Liver (tissue), 9 donors: ENCODE data around the gene CLCNKB. TPM values are rescaled to one million over a fixed set of nuclear protein-coding genes. Genes with fewer than 3 reads are reported as not detected.

Experiments used
- DNase-seq: peaks from one replicate; pipeline ENCODE4 v3.0.0-alpha.2; 2017; ENCODE audit warnings: low spot score
- H3K27ac ChIP-seq, 2 donors: one replicate each; pipeline ENCODE4 v1.7.0; 2013; ENCODE audit warnings: inconsistent platforms in 2 of 2, low read length in 2 of 2, control low read depth in 1 of 2, low read depth in 1 of 2, mild to moderate bottlenecking in 1 of 2
- H3K27me3 ChIP-seq, 4 donors: one replicate each; pipeline versions ENCODE4 v1.6.1 to v1.7.0; 2013; ENCODE audit warnings: low read length in 3 of 4, inconsistent platforms in 1 of 4, mild to moderate bottlenecking in 1 of 4, moderate library complexity in 1 of 4; ENCODE audit not compliant: control insufficient read depth in 4 of 4, insufficient read depth in 4 of 4
- H3K36me3 ChIP-seq, 4 donors: one replicate each; pipeline versions ENCODE4 v1.6.1 to v1.7.0; 2013; ENCODE audit warnings: low read length in 3 of 4, mild to moderate bottlenecking in 3 of 4, low read depth in 1 of 4, moderate library complexity in 1 of 4; ENCODE audit not compliant: control insufficient read depth in 4 of 4, insufficient read depth in 3 of 4
- H3K4me1 ChIP-seq, 4 donors: one replicate each; pipeline versions ENCODE4 v1.6.1 to v1.7.0; 2013; ENCODE audit warnings: low read length in 3 of 4, mild to moderate bottlenecking in 3 of 4, moderate library complexity in 1 of 4; ENCODE audit not compliant: control insufficient read depth in 4 of 4, insufficient read depth in 4 of 4
- H3K4me3 ChIP-seq, 3 donors: one replicate each; pipeline versions ENCODE4 v1.6.1 to v1.7.0; 2013; ENCODE audit warnings: low read length in 3 of 3, control low read depth in 1 of 3, low read depth in 1 of 3, mild to moderate bottlenecking in 1 of 3
- H3K9ac ChIP-seq, 2 donors: one replicate each; pipeline ENCODE4 v1.7.0; 2013; ENCODE audit warnings: low read length in 2 of 2, mild to moderate bottlenecking in 2 of 2, moderate library complexity in 2 of 2, control low read depth in 1 of 2, low read depth in 1 of 2
- H3K9me3 ChIP-seq, 4 donors: one replicate each; pipeline versions ENCODE4 v1.6.1 to v1.7.0; 2013; ENCODE audit warnings: low read length in 3 of 4; ENCODE audit not compliant: control insufficient read depth in 4 of 4
- ATF3 ChIP-seq: IDR thresholded peaks from 2 replicates; pipeline ENCODE4 v1.6.1; 2016; ENCODE audit warnings: antibody characterized with exemption
- CTCF ChIP-seq: fragments of 150-350 bp; IDR thresholded peaks from 2 replicates; pipeline ENCODE4 v1.5.1; 2017; ENCODE audit warnings: improper control_type of control experiment, low read depth, low read length; ENCODE audit not compliant: missing input control
- FOXA1 ChIP-seq: IDR thresholded peaks from 2 replicates; pipeline ENCODE4 v1.6.1; 2016; ENCODE audit warnings: antibody characterized with exemption
- FOXA2 ChIP-seq: IDR thresholded peaks from 2 replicates; pipeline ENCODE4 v1.6.1; 2016; ENCODE audit warnings: antibody characterized with exemption
- GABPA ChIP-seq, 2 donors: IDR thresholded peaks in 1 of 2; conservative IDR thresholded peaks in 1 of 2; 2 replicates each; pipeline ENCODE4 v1.6.1; 2016; ENCODE audit warnings: antibody characterized with exemption in 2 of 2, mild to moderate bottlenecking in 1 of 2, moderate library complexity in 1 of 2
- HNF4A ChIP-seq, 2 donors: conservative IDR thresholded peaks; 2 replicates each; pipeline ENCODE4 v1.6.1; 2016; ENCODE audit warnings: antibody characterized with exemption in 2 of 2, mild to moderate bottlenecking in 2 of 2
- HNF4G ChIP-seq: IDR thresholded peaks from 2 replicates; pipeline ENCODE4 v1.6.1; 2016; ENCODE audit warnings: antibody characterized with exemption
- JUND ChIP-seq, 2 donors: IDR thresholded peaks; 2 replicates each; pipeline ENCODE4 v1.6.1; 2016; ENCODE audit warnings: antibody characterized with exemption in 2 of 2
- MAX ChIP-seq: IDR thresholded peaks from 2 replicates; pipeline ENCODE4 v1.6.1; 2016; ENCODE audit warnings: antibody characterized with exemption
- NR2F2 ChIP-seq: IDR thresholded peaks from 2 replicates; pipeline ENCODE4 v1.6.1; 2016; ENCODE audit warnings: antibody characterized with exemption
- RAD21 ChIP-seq, 2 donors: IDR thresholded peaks; 2 replicates each; pipeline ENCODE4 v1.6.1; 2016; ENCODE audit warnings: antibody characterized with exemption in 2 of 2, mild to moderate bottlenecking in 2 of 2
- REST ChIP-seq: IDR thresholded peaks from 2 replicates; pipeline ENCODE4 v1.6.1; 2016; ENCODE audit warnings: antibody characterized with exemption, mild to moderate bottlenecking
- RXRA ChIP-seq, 2 donors: IDR thresholded peaks; 2 replicates each; pipeline ENCODE4 v1.6.1; 2017 to 2018; ENCODE audit warnings: antibody characterized with exemption in 2 of 2, mild to moderate bottlenecking in 1 of 2
- YY1 ChIP-seq: IDR thresholded peaks from 2 replicates; pipeline ENCODE4 v1.6.1; 2016; ENCODE audit warnings: antibody characterized with exemption, mild to moderate bottlenecking
- ZBTB33 ChIP-seq: IDR thresholded peaks from 2 replicates; pipeline ENCODE4 v1.6.1; 2016; ENCODE audit warnings: antibody characterized with exemption
- WGBS: extraction: QIAGEN DNeasy Blood & Tissue Kit; methylation state at CpG from one replicate; pipeline ENCODE4 v1.1.7; 2013; 5-methylcytosine and 5-hydroxymethylcytosine counted together
- polyA plus RNA-seq, 2 donors: library from polyadenylated mRNA; stranded (reverse) in 1 of 2; unstranded in 1 of 2; fragments of 200-250 nt in 1 of 2; fragments of >200 nt in 1 of 2; fragmentation: Nextera tagmentation in 1 of 2; extraction: Ambion mirVana in 1 of 2; gene quantifications; one replicate each; pipeline versions ENCODE4 v1.2.1 to v1.2.3, GENCODE V29; 2013 to 2015
- total RNA-seq, 2 donors: library from RNA; depleted of rRNA; stranded (reverse); fragments of >200 nt; gene quantifications; one replicate each; pipeline ENCODE4 v1.2.3, GENCODE V29; 2014
- donor health status: healthy.
- donor health status: healthy.
- donor health status: healthy.
- donor health status: healthy.
- donor health status: healthy.

The CLCNKB gene
- total and polyA plus RNA-seq, 4 donors, result not detected

- no peak for TF ChIP-seq MAX
- no peak for TF ChIP-seq ATF3
Measured at GRCh38 chr1:16047791-16048475, 4.4 kb downstream of the CLCNKB start (continued).

GRCh38 chr1:16048573-16049189 lies 5.1 kb downstream of the CLCNKB start:
- Histone ChIP-seq H3K9me3 (no peaks in the 10 kb centered on the region), H3K36me3 (no peaks in the 10 kb centered on the region), H3K27ac (no peak overlapping the region), H3K9ac (no peak overlapping the region), H3K27me3 (no peaks in the 10 kb centered on the region), H3K4me1 (peaks cover 0 to 6% (median 2%) of the 10 kb centered on the region in 4 donors), H3K4me3 (peak overlapping the region in 1 of 3 donors; percentile 4)
- DNase-seq, result peak; percentile 57
- TF ChIP-seq ATF3 (no peak), GABPA (IDR thresholded peaks at IDR 0.05 in 1 of 2, conservative IDR thresholded peaks at IDR 0.05 in 1 of 2) (no peak), HNF4A (conservative IDR thresholded peaks at IDR 0.05) (no peak), HNF4G (no peak), CTCF (no peak), REST (no peak)
- 8% methylated on average over 25 of the region's 25 CpGs for WGBS

GRCh38 chr1:16050328-16050727 lies 6.7 kb downstream of the CLCNKB start:
- Histone ChIP-seq H3K27me3 (no peaks in the 10 kb centered on the region), H3K36me3 (no peaks in the 10 kb centered on the region), H3K9me3 (no peaks in the 10 kb centered on the region), H3K4me1 (peaks cover 0 to 6% (median 2%) of the 10 kb centered on the region in 4 donors), H3K4me3 (no peak overlapping the region), H3K9ac (no peak overlapping the region), H3K27ac (no peak overlapping the region)
- 84% methylated on average over 7 of the region's 7 CpGs for WGBS
- no peak for DNase-seq
- TF ChIP-seq NR2F2, result no peak
- no peak for TF ChIP-seq ZBTB33
- no peak for TF ChIP-seq HNF4G
- no peak for TF ChIP-seq JUND (IDR thresholded peaks at IDR 0.05)
- no peak for TF ChIP-seq RXRA (IDR thresholded peaks at IDR 0.05)
- no peak for TF ChIP-seq RAD21 (IDR thresholded peaks at IDR 0.05)
- no peak for TF ChIP-seq REST
- TF ChIP-seq FOXA2, result no peak
- TF ChIP-seq FOXA1, result no peak
- TF ChIP-seq GABPA (IDR thresholded peaks at IDR 0.05 in 1 of 2, conservative IDR thresholded peaks at IDR 0.05 in 1 of 2), result no peak
- TF ChIP-seq HNF4A (conservative IDR thresholded peaks at IDR 0.05), result no peak
- no peak for TF ChIP-seq YY1
